Panc1 (cell line): ENCODE data around the gene CPM. TPM values are rescaled to one million over a fixed set of nuclear protein-coding genes. Genes with fewer than 3 reads are reported as not detected.

Source experiments
- ATAC-seq: fragments of 200-7000 bp; cut with Tn5 transposase; 2 replicates; pipeline ENCODE4 v1.9.1; 2020; ENCODE audit warnings: mild to moderate bottlenecking, moderate library complexity
- BruUV-seq: library from RNA; stranded (reverse); fragments of 400-500 nt; replicated peaks from 2 replicates; lab custom pipeline; 2021; lab: Mats Ljungman, UMichigan
- CTCF ChIA-PET: fragments of 300-600 bp; sonication (Branson Sonifier 250); formaldehyde crosslinking; loops from one replicate; lab custom pipeline; 2022; ENCODE audit warnings: antibody characterized with exemption; lab: Charles Lee
- POLR2A ChIA-PET: fragments of 300-600 bp; sonication (Branson Sonifier 250); formaldehyde crosslinking; loops from one replicate; lab custom pipeline; 2022; ENCODE audit warnings: antibody characterized with exemption; lab: Charles Lee
- DNase-seq: peaks from one replicate; pipeline ENCODE4 v3.0.0-alpha.2; 2010; ENCODE audit warnings: low read depth, low spot score
- H3K27ac ChIP-seq: 2 replicates; pipeline ENCODE4 v1.5.1; 2011; ENCODE audit warnings: mild to moderate bottlenecking, low read length, inconsistent platforms
- H3K27me3 ChIP-seq: fragments of 200-500 bp; sonication (Bioruptor generic); 2 replicates; pipeline ENCODE4 v1.6.0; 2014; ENCODE audit warnings: low read length, inconsistent platforms; ENCODE audit not compliant: control insufficient read depth, insufficient read depth
- H3K36me3 ChIP-seq: fragments of 200-500 bp; sonication (Bioruptor generic); 2 replicates; pipeline ENCODE4 v1.5.1; 2014; ENCODE audit warnings: inconsistent platforms, mild to moderate bottlenecking, low read length, moderate library complexity; ENCODE audit not compliant: control insufficient read depth, insufficient read depth
- H3K4me1 ChIP-seq: 2 replicates; pipeline ENCODE4 v1.5.1; 2011; ENCODE audit warnings: inconsistent platforms, mild to moderate bottlenecking, low read length, moderate library complexity; ENCODE audit not compliant: control insufficient read depth, insufficient read depth
- H3K4me3 ChIP-seq, 2 experiments: 2 replicates each; pipeline ENCODE4 v1.5.1; 2011 to 2012; ENCODE audit warnings: low read depth in 2 of 2, low read length in 2 of 2, mild to moderate bottlenecking in 2 of 2, inconsistent platforms in 1 of 2, moderate library complexity in 1 of 2
- H3K9me3 ChIP-seq: fragments of 200-500 bp; sonication (Bioruptor generic); 2 replicates; pipeline ENCODE4 v1.5.1; 2014; ENCODE audit warnings: low read depth, mild to moderate bottlenecking, inconsistent platforms, low read length, moderate library complexity; ENCODE audit not compliant: control insufficient read depth, insufficient read depth
- CTCF ChIP-seq: fragments of 450-650 bp; IDR thresholded peaks from 2 replicates; pipeline ENCODE4 v1.5.1; 2017; ENCODE audit warnings: mild to moderate bottlenecking
- POLR2AphosphoS5 ChIP-seq: IDR thresholded peaks from 2 replicates; pipeline ENCODE4 v1.6.1; 2012; ENCODE audit warnings: mild to moderate bottlenecking, low read depth, low read length, moderate library complexity
- SIN3A ChIP-seq: IDR thresholded peaks from 2 replicates; pipeline ENCODE4 v1.6.1; 2012; ENCODE audit warnings: low read depth, mild to moderate bottlenecking, low read length, moderate library complexity, borderline replicate concordance; ENCODE audit not compliant: insufficient read depth
- TCF7L2 ChIP-seq: IDR thresholded peaks from 2 replicates; pipeline ENCODE4 v1.6.1; 2011; ENCODE audit warnings: mild to moderate bottlenecking, low read depth, low read length, inconsistent platforms
- in situ Hi-C: cut with HindIII; loops from 2 replicates; pipeline ENCODE4 v1.10.0; 2016; ENCODE audit warnings: low sequenced_read_pairs, low pct_unique_long_range_greater_than_20kb
- intact Hi-C: fragments of 100-400 bp; cut with micrococcal nuclease; formaldehyde crosslinking; loops from one replicate; pipeline ENCODE4 v1.10.0; 2022; ENCODE audit not compliant: unreplicated experiment
- total RNA-seq: library from RNA; stranded (reverse); gene quantifications from one replicate; pipeline ENCODE4 v1.2.1, GENCODE V29; 2021; ENCODE audit not compliant: unreplicated experiment
- TF ChIP-seq, protein P1 (sequence below), 2 experiments: IDR thresholded peaks; 2 replicates each; pipeline ENCODE4 v1.6.1; 2011 to 2012; ENCODE audit warnings: low read depth in 2 of 2, control low read depth in 1 of 2, low read length in 1 of 2, mild to moderate bottlenecking in 1 of 2, moderate library complexity in 1 of 2; ENCODE audit not compliant: insufficient read depth in 1 of 2

CPM gene
- total RNA-seq, 1 experiment from 2014 or later = 11.2 TPM

GRCh38 chr12:68838046-68838886, 94.7 kb downstream of the CPM start:
- no TSS peak for BruUV-seq
- Histone ChIP-seq H3K4me1 (no peaks in the 10 kb centered on the region), H3K36me3 (peaks cover 52% of the 10 kb centered on the region), H3K27ac (no peak overlapping the region), H3K9me3 (no peaks in the 10 kb centered on the region), H3K4me3 (no peak overlapping the region), H3K27me3 (no peaks in the 10 kb centered on the region)
- DNase-seq (no peak), ATAC-seq (no peak)
- POLR2A ChIA-PET = no interaction called here
- TF ChIP-seq, protein P1, sequence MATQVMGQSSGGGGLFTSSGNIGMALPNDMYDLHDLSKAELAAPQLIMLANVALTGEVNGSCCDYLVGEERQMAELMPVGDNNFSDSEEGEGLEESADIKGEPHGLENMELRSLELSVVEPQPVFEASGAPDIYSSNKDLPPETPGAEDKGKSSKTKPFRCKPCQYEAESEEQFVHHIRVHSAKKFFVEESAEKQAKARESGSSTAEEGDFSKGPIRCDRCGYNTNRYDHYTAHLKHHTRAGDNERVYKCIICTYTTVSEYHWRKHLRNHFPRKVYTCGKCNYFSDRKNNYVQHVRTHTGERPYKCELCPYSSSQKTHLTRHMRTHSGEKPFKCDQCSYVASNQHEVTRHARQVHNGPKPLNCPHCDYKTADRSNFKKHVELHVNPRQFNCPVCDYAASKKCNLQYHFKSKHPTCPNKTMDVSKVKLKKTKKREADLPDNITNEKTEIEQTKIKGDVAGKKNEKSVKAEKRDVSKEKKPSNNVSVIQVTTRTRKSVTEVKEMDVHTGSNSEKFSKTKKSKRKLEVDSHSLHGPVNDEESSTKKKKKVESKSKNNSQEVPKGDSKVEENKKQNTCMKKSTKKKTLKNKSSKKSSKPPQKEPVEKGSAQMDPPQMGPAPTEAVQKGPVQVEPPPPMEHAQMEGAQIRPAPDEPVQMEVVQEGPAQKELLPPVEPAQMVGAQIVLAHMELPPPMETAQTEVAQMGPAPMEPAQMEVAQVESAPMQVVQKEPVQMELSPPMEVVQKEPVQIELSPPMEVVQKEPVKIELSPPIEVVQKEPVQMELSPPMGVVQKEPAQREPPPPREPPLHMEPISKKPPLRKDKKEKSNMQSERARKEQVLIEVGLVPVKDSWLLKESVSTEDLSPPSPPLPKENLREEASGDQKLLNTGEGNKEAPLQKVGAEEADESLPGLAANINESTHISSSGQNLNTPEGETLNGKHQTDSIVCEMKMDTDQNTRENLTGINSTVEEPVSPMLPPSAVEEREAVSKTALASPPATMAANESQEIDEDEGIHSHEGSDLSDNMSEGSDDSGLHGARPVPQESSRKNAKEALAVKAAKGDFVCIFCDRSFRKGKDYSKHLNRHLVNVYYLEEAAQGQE (IDR thresholded peaks at IDR 0.05; ENCODE audit: insufficient read depth in 1 of 2, low read depth in 2 of 2, low read length in 1 of 2) = no peak
- TF ChIP-seq CTCF (no peak), SIN3A (no peak), POLR2AphosphoS5 (no peak), TCF7L2 (no peak)
- CTCF ChIA-PET = no interaction called here
- in situ Hi-C loops = no loop called here
- intact Hi-C loops = no loop called here

- in situ Hi-C loops (no loop called here), intact Hi-C loops (no loop called here)
- Histone ChIP-seq H3K36me3 (peaks cover 54% of the 10 kb centered on the region), H3K4me1 (no peaks in the 10 kb centered on the region), H3K27ac (no peak overlapping the region), H3K27me3 (no peaks in the 10 kb centered on the region), H3K9me3 (no peaks in the 10 kb centered on the region), H3K4me3 (no peak overlapping the region)
- ATAC-seq (no peak), DNase-seq (no peak)
- no TSS peak for BruUV-seq
- ChIA-PET CTCF (interaction anchor here (0.6 kb wide), 1 partner anchor 427 kb away, joined by 5 read pairs; no protein-coding TSS in a partner anchor), POLR2A (interaction anchor here (0.5 to 0.6 kb wide), 2 partner anchors 9 to 29 kb away, joined by 3 to 4 read pairs; partner anchors contain the start of gene MDM2)
- no peak for TF ChIP-seq SIN3A
- TF ChIP-seq, protein P1 (IDR thresholded peaks at IDR 0.05; ENCODE audit: insufficient read depth in 1 of 2, low read depth in 2 of 2, low read length in 1 of 2) = no peak
- TF ChIP-seq POLR2AphosphoS5 = no peak
- TF ChIP-seq CTCF = no peak
- no peak for TF ChIP-seq TCF7L2
Observed at GRCh38 chr12:68837215-68837614, 95.8 kb downstream of the CPM start.
